Stimulated activated CD8-positive, alpha-beta memory T cell treated with anti-CD3 and anti-CD28 coated beads, Interleukin-7, amount 100 ng/mL, for 24 hours (primary cell): ENCODE measurements around the gene CACNB1.
"Not testable (repeated sequence)": the region's sequence is repeated elsewhere in the genome, so short reads cannot be mapped to it uniquely, and the experiment has no call there.

Experiments used
- DNase-seq: peaks from one replicate; pipeline ENCODE4 v3.0.0-alpha.2; 2020; ENCODE audit warnings: low read depth

Gene CACNB1

GRCh38 chr17:39174920-39175694, 22.4 kb downstream of the CACNB1 start:
- peak; percentile 63 for DNase-seq

- DNase-seq, result no peak
Observed at GRCh38 chr17:39173526-39174274, 23.8 kb downstream of the CACNB1 start.

GRCh38 chr17:39173080-39173479, 24.4 kb downstream of the CACNB1 start:
- no peak for DNase-seq

GRCh38 chr17:39171933-39172332, 25.5 kb downstream of the CACNB1 start:
- DNase-seq, result no peak

- no peak for DNase-seq
Observed at GRCh38 chr17:39170558-39170957, 26.9 kb downstream of the CACNB1 start.

- no peak for DNase-seq
Observed at GRCh38 chr17:39170109-39170508, 27.4 kb downstream of the CACNB1 start.

- DNase-seq, result no peak
Observed at GRCh38 chr17:39169518-39169917, 28.0 kb downstream of the CACNB1 start.

- DNase-seq, result no peak
Observed at GRCh38 chr17:39169101-39169500, 28.4 kb downstream of the CACNB1 start.

- DNase-seq, result not testable (repeated sequence)
Observed at GRCh38 chr17:39168503-39168902, 29.0 kb downstream of the CACNB1 start.

- DNase-seq, result no peak
Observed at GRCh38 chr17:39167476-39167875, 30.0 kb downstream of the CACNB1 start.

- no peak for DNase-seq
Observed at GRCh38 chr17:39166437-39167335, 30.8 kb downstream of the CACNB1 start.

- no peak for DNase-seq
Observed at GRCh38 chr17:39165841-39166349, 31.6 kb downstream of the CACNB1 start, which contains the start of gene ARL5C. Gene ARL5C, minus strand, starts transcription at chr17:39166161. Its CDS starts 401 bp downstream, at chr17:39165760.

- no peak for DNase-seq
Observed at GRCh38 chr17:39165178-39165840, 32.2 kb downstream of the CACNB1 start.

GRCh38 chr17:39164675-39165143, 32.8 kb downstream of the CACNB1 start:
- DNase-seq, result peak; percentile 58

- DNase-seq, result no peak
Observed at GRCh38 chr17:39161962-39162361, 35.5 kb downstream of the CACNB1 start.

GRCh38 chr17:39158623-39159022, 38.8 kb downstream of the CACNB1 start:
- no peak for DNase-seq

GRCh38 chr17:39156491-39156890, 41.0 kb downstream of the CACNB1 start:
- no peak for DNase-seq

- DNase-seq, result no peak
Observed at GRCh38 chr17:39155654-39156053, 41.8 kb downstream of the CACNB1 start.

- DNase-seq, result peak; percentile 95
Observed at GRCh38 chr17:39153599-39154051, 43.8 kb downstream of the CACNB1 start.

GRCh38 chr17:39151943-39152818, 45.3 kb downstream of the CACNB1 start:
- no peak for DNase-seq
